OCI-LY7 (cell line): Measurements from ENCODE around the gene C10orf143. TPM values are rescaled to one million over a fixed set of nuclear protein-coding genes. Genes with fewer than 3 reads are reported as not detected.

Source experiments
- BruUV-seq: library from RNA; stranded (reverse); fragments of 400-500 nt; replicated peaks from 2 replicates; lab custom pipeline; 2021; lab: Mats Ljungman, UMichigan
- CTCF ChIA-PET: fragments of 300-600 bp; sonication (Branson Sonifier 250); formaldehyde crosslinking; loops from one replicate; lab custom pipeline; 2022; ENCODE audit warnings: antibody characterized with exemption; ENCODE audit not compliant: unreplicated experiment; lab: Charles Lee
- POLR2A ChIA-PET: fragments of 300-600 bp; sonication (Branson Sonifier 250); formaldehyde crosslinking; loops from one replicate; lab custom pipeline; 2022; ENCODE audit warnings: antibody characterized with exemption; lab: Charles Lee
- DNase-seq: peaks from one replicate; pipeline ENCODE4 v3.0.0-alpha.2; 2015; ENCODE audit warnings: low spot score
- H2AFZ ChIP-seq: fragments of 200-600 bp; sonication (generic), shearing (Covaris generic); 2 replicates; pipeline ENCODE4 v1.6.1; 2014; ENCODE audit warnings: mild to moderate bottlenecking, antibody characterized with exemption, low read length, moderate library complexity
- H3K27ac ChIP-seq: fragments of 200-600 bp; sonication (generic); 2 replicates; pipeline ENCODE4 v1.5.1; 2014; ENCODE audit warnings: mixed run types, low read depth, mild to moderate bottlenecking, moderate library complexity, low read length, inconsistent platforms; ENCODE audit not compliant: poor library complexity, severe bottlenecking
- H3K36me3 ChIP-seq: fragments of 200-600 bp; sonication (generic); 2 replicates; pipeline ENCODE4 v1.6.1; 2014; ENCODE audit warnings: mild to moderate bottlenecking, antibody characterized with exemption, low read length, moderate library complexity, mixed read lengths; ENCODE audit not compliant: insufficient read depth
- H3K4me1 ChIP-seq: fragments of 200-600 bp; sonication (generic); 2 replicates; pipeline ENCODE4 v1.5.1; 2014; ENCODE audit warnings: mild to moderate bottlenecking, low read length; ENCODE audit not compliant: insufficient read depth, poor library complexity, severe bottlenecking
- H3K4me2 ChIP-seq: fragments of 200-600 bp; sonication (generic); 2 replicates; pipeline ENCODE4 v1.6.1; 2014; ENCODE audit warnings: mild to moderate bottlenecking, low read length
- H3K4me3 ChIP-seq: fragments of 200-600 bp; sonication (generic); 2 replicates; pipeline ENCODE4 v1.5.1; 2014; ENCODE audit warnings: mild to moderate bottlenecking, low read depth, low read length; ENCODE audit not compliant: poor library complexity, severe bottlenecking
- H3K79me2 ChIP-seq: fragments of 200-600 bp; sonication (generic); 2 replicates; pipeline ENCODE4 v1.6.1; 2016; ENCODE audit warnings: low read depth, mild to moderate bottlenecking, low read length, moderate library complexity, mixed read lengths; ENCODE audit not compliant: insufficient read depth
- H3K9me2 ChIP-seq: fragments of 200-600 bp; sonication (generic); 2 replicates; pipeline ENCODE4 v1.6.1; 2016; ENCODE audit warnings: mild to moderate bottlenecking, low read length, mixed read lengths; ENCODE audit not compliant: insufficient read depth
- H3K9me3 ChIP-seq: fragments of 200-600 bp; sonication (generic); 2 replicates; pipeline ENCODE4 v1.6.1; 2014; ENCODE audit warnings: mild to moderate bottlenecking, mixed run types, low read length, mixed read lengths
- H4K20me1 ChIP-seq: fragments of 200-600 bp; sonication (generic); 2 replicates; pipeline ENCODE4 v1.6.1; 2014; ENCODE audit warnings: mild to moderate bottlenecking, antibody characterized with exemption, low read length, moderate library complexity, mixed read lengths; ENCODE audit not compliant: insufficient read depth
- CTCF ChIP-seq: fragments of 200-600 bp; sonication (generic); conservative IDR thresholded peaks from 2 replicates; pipeline ENCODE4 v1.5.1; 2014; ENCODE audit warnings: mild to moderate bottlenecking, antibody characterized with exemption, low read length, moderate library complexity, mixed read lengths
- EZH2phosphoT487 ChIP-seq: fragments of 200-600 bp; sonication (generic); IDR thresholded peaks from 2 replicates; pipeline ENCODE4 v1.6.1; 2018; ENCODE audit warnings: low read depth, borderline replicate concordance, mild to moderate bottlenecking, mixed run types, antibody characterized with exemption, low read length, moderate library complexity, mixed read lengths
- intact Hi-C: fragments of 100-400 bp; cut with micrococcal nuclease; formaldehyde crosslinking; loops from one replicate; pipeline ENCODE4 v1.10.0; 2022; ENCODE audit not compliant: unreplicated experiment
- total RNA-seq, 2 experiments: library from RNA; depleted of rRNA in 1 of 2; stranded (reverse); fragments of >200 nt in 1 of 2; shearing (Covaris generic) in 1 of 2; gene quantifications; 2 replicates each; pipeline ENCODE4 v1.2.3, GENCODE V29; 2014 to 2022

C10orf143 gene
- total RNA-seq, 2 experiments from 2014 or later = 0.88 to 6.4 TPM

- Histone ChIP-seq H3K79me2 (no peaks in the 10 kb centered on the region), H3K36me3 (no peaks in the 10 kb centered on the region), H4K20me1 (no peaks in the 10 kb centered on the region), H2AFZ (no peak overlapping the region), H3K27ac (no peak overlapping the region), H3K4me1 (no peaks in the 10 kb centered on the region), H3K9me2 (no peaks in the 10 kb centered on the region), H3K4me3 (no peak overlapping the region), H3K4me2 (no peak overlapping the region), H3K9me3 (no peaks in the 10 kb centered on the region)
- no peak for DNase-seq
- TF ChIP-seq CTCF (no peak), EZH2phosphoT487 (no peak)
- BruUV-seq = no TSS peak
- intact Hi-C loops = no loop called here
- ChIA-PET POLR2A (no interaction called here), CTCF (no interaction called here)
Measured at GRCh38 chr10:130064783-130065182, 45.8 kb downstream of the C10orf143 start.

- Histone ChIP-seq H3K4me2 (no peak overlapping the region), H3K36me3 (no peaks in the 10 kb centered on the region), H3K4me3 (no peak overlapping the region), H3K9me3 (no peaks in the 10 kb centered on the region), H3K79me2 (no peaks in the 10 kb centered on the region), H4K20me1 (no peaks in the 10 kb centered on the region), H3K27ac (no peak overlapping the region), H3K9me2 (no peaks in the 10 kb centered on the region), H3K4me1 (no peaks in the 10 kb centered on the region), H2AFZ (no peak overlapping the region)
- CTCF ChIA-PET = no interaction called here
- no peak for DNase-seq
- no TSS peak for BruUV-seq
- intact Hi-C loops = no loop called here
- POLR2A ChIA-PET = interaction anchor here (0.6 kb wide), 1 partner anchor 35 kb away, joined by 4 read pairs; no protein-coding TSS in a partner anchor
- TF ChIP-seq CTCF (no peak), EZH2phosphoT487 (no peak)
Measured at GRCh38 chr10:130062976-130063375, 47.7 kb downstream of the C10orf143 start.

GRCh38 chr10:130062201-130062600 lies 48.4 kb downstream of the C10orf143 start:
- H3K27ac ChIP-seq = no peak overlapping the region
- CTCF ChIA-PET = no interaction called here
- no peak overlapping the region for H2AFZ ChIP-seq
- TF ChIP-seq CTCF = no peak
- no peak for TF ChIP-seq EZH2phosphoT487
- no peaks in the 10 kb centered on the region for H3K4me1 ChIP-seq
- no peaks in the 10 kb centered on the region for H3K9me2 ChIP-seq
- no peaks in the 10 kb centered on the region for H3K79me2 ChIP-seq
- H3K4me3 ChIP-seq = no peak overlapping the region
- DNase-seq = no peak
- intact Hi-C loops = no loop called here
- no peaks in the 10 kb centered on the region for H4K20me1 ChIP-seq
- BruUV-seq = no TSS peak
- H3K9me3 ChIP-seq = no peaks in the 10 kb centered on the region
- no peak overlapping the region for H3K4me2 ChIP-seq
- POLR2A ChIA-PET = no interaction called here
- H3K36me3 ChIP-seq = no peaks in the 10 kb centered on the region
